GM18502 (cell line): Measurements from ENCODE around the gene VMP1.
"Not testable (repeated sequence)": the region's sequence is repeated elsewhere in the genome, so short reads cannot be mapped to it uniquely, and the experiment has no call there.

ENCODE experiments used
- ATAC-seq: cut with Tn5 transposase; IDR thresholded peaks from one replicate; pipeline ENCODE4 v1.9.1; 2021; ENCODE audit warnings: mild to moderate bottlenecking; ENCODE audit not compliant: unreplicated experiment, poor library complexity

VMP1 gene

DNA sequence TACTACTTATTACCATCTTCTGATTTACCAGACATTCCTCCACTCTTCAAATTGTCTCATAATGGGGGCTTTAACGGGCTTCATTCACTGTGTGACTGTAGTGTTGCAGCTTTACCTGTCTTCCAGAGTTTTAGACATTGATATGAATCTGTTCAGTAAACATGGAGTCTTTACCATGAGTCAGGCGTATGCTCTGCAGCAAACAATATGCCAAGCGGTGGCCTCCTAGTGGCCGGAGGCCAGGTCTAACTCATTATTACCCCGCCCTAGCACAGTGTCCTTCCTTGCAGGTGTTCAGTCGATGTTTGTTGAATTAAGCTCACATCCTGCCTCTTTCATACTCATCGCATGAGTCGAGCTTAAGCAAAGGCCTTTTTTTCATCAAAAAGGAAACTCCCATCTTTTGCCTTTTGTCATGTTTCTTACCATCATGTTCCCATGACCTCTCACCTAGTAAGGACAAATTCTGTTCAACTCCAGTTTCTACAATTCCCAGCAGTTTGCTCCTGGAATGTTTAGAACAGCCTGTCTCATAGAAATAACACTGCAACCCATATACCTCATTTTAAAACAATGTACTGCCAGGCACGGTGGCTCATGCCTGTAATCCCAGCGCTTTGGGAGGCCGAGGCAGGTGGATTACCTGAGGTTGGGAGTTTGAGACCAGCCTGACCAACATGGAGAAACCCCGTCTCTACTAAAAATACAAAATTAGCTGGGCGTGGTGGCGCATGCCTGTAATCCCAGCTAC lies 145.9 kb downstream of the VMP1 start:
- no peak for ATAC-seq

DNA sequence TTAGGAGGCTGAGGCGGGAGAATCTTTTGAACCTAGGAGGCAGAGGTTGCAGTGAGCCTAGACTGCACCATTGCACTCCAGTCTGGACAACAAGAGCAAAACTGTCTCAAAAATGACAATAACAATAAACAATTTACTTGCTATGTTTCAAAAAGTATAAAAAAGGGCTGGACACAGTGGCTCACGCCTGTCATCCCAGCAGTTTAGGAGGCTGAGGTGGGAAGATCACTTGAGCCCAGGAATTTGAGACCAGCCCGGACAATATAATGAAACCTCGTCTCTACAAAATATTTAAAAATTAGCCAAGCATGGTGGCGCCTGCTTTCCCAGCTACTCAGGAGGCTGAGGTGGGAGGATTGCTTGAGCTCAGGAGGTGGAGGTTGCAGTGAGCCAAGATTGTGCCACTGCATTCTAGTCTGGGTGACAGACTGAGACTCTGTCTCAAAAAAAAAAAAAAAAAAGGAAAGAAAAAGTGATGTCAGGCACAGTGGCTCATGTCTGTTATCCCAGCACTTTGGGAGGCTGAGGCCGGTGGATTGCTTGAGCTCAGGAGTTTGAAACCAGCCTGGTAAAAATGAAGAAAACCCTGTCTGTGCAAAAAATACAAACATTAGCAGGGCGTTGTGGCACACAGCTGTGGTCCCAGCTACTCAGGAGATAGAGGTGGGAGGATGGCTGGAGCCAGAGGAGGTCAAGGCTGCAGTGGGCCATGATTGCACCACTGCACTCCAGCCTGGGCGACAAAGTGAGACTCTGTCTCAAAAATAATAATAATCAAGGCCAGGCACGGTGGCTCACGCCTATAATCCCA lies 146.7 kb downstream of the VMP1 start:
- not testable (repeated sequence) for ATAC-seq

DNA sequence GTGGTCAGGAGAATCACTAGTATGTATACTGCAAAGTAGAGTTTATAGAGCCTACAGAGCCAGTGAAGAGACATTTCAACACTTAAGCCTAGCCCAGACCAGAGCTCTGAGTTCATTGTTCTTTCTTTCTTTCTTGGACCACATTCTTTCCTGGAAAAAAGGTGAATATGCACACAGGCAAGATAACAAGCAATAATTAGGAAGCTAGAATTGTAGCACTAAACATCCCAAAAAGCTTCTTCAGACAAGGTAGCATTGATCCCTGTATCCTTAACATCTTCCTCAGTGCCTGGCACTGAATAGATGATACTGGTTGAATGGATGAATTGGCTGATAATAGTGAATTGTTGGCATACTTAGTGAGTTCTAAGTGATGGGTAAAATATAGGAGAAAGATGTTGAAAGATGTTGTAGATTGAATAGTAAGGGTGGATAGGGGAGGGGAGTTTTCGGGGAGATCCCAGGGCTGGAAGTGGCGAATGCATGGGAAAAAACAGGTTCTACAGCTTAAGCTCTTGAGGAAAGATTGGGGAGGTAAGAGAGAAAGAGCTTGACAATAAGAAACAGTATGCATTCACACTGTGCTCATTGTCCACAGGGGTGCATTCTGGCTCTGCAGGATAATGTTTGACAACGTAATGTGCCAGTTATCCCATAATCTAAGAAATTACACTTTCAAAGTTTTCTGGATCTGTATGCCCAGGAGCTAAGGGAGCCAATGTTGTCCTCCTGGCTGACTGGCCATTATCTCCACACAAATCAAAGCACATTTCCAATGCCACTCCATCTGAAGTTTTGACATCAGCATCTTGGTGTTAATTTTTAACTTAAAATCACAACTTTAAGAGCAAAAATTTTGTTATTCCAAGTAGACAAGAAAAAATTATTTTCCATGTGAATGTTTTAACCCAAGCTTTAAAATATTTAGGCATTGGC lies 149.7 kb downstream of the VMP1 start:
- ATAC-seq: no peak

DNA sequence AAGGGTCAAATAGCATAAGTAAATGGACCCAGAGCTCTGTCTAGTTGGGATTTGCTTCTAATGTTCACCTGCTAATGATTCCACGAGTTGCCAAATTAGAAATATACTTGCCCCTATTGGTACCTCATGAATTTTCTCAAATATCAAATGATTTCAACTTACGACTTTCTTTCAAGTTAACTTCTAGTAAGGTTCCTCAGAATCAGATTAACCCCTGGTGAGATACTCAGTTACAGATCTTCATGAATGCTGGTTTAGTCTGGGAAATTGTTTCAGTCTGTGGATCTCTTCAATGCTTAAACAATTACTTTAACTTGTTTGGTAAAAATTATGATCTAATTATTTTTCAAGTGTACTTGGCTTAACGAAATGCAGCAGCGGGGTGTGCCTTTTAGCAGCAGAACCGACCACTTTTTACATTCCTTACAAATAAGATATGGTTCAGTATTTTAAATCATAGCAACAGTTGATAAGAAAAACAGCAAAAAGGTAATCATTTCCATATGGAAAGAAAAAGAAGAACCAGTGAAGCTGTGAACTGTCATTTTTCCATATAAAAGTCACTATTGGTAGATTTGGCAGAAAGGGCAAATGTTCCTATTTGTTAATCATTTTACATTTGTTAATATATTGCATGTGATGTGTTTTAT lies 150.8 kb downstream of the VMP1 start:
- no peak for ATAC-seq

DNA sequence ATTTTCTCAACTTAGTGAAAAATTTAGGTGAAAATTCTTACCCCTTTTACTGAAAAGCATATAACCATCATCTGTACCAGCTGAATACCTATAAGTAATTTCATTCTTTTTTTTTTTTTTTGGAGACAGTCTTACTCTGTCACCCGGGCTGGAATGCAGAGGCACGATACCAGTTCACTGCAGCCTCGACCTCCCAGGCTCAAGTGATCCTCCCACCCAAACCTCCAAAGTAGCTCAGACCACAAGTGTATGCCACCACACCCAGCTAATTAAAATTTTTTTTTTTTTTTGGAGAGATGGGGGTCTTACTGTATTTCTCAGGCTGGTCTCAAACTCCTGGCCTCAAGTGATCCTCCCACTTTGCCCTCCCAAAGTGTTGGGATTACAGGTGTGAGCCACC lies 151.5 kb downstream of the VMP1 start:
- no peak for ATAC-seq

DNA sequence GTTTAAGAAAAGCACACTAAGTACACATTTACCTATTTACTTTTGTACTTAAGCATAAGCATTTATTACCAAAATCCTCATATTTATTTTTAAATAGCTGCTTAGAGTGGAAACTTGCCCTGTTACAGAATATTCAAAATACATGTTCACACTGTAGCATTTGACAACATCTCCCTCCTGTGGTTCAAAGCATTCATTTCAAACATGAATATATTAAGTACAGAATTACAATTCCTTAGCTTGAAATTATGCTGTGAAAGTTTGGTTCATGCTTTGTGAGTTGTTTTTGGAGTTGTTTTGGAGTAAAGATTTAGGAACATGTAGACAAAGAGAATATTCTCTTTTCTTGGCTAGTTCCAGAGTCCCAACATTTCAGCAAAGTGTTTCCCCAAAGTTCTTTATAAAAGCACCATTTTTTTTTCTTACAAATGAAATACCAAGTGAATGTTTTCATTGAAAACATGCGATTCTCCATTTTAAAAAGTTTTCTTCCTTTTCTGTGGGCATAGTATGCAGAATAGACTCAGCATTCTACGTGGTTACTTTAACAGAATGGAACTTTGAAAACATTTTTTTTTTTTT lies 152.1 kb downstream of the VMP1 start:
- ATAC-seq: no peak

DNA sequence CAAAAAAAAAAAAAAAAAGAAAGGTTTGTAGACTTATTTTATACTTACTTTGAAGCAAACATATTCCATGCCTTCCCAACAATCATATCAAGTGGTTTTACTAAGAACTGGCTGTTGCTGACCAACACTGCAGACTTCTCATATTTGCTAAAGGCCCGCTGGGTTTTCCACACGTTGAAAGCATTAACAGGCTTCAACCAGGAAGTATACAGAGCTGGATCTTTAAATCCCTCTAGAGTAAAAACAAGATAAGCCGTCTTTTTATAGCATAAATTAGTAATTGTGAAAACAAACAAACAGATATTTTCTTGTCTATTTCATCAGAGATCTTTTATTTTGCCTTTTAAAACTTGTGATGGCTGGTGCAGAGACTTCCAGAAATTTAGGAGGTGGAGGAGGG lies 156.2 kb downstream of the VMP1 start:
- no peak for ATAC-seq

DNA sequence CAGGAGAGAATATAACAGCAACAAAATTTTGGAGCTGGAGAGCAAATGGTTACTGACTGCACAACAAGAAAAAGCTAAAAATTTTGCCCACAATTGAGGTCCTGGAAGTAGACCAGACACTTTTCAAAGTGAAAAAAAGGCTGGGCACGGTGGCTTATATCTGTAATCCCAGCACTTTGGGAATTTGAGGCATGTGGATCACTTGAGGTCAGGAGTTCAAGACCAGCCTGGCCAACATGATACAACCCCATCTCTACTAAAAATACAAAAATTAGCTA lies 162.4 kb downstream of the VMP1 start:
- no peak for ATAC-seq

DNA sequence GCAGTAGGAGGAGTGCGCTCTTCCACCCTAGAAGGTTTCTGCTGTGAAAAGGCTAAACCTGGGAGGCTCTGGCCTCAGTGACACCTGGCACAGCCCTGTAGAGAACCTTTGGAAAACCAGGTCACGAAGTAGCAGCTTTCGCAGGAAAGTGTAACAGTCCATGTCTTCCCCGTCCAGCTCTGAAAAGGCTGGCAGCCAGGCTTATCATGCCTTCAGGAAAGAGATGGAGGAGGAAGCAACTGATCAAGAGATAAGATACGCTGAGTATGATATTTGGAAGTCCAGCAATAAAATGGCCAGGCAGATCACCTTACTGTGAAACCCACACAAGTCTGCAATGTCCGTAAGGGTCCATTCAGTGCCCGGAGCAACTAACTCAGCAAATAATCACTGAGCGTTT lies 163.0 kb downstream of the VMP1 start:
- no peak for ATAC-seq

DNA sequence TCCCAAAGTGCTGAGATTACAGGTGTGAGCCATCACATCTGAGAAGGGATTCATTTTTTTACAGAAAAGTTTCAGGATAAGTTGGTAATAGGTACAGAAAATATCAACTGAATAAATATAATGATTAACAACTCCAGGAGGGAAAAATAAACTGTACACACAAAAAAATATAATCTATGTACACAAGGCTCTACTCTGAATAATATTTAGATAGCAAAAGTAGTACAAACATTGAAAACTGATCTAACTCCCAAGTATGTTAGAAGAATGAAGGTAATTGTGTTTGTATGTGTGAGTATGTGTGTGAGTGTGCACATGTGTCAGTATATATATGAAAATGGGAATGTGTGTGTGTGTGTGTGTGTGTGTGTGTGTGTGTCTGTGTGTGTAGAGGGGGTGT lies 164.9 kb downstream of the VMP1 start:
- ATAC-seq: no peak

DNA sequence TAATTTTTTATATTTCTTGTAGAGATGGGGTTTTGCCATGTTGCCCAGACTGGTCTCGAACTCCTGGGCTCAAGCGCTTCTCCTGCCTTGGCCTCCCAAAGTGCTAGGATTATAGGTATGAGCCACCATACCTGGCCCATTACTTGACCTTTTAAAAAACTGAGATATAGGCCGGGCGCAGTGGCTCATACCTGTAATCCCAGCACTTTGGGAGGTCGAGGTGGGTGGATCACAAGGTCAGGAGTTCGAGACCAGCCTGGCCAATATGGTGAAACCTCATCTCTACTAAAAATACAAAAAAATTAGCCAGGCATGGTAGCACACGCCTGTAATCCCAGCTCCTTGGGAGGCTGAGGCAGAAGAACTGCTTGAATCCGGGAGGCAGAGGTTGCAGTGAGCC lies 166.0 kb downstream of the VMP1 start:
- ATAC-seq: not testable (repeated sequence)

DNA sequence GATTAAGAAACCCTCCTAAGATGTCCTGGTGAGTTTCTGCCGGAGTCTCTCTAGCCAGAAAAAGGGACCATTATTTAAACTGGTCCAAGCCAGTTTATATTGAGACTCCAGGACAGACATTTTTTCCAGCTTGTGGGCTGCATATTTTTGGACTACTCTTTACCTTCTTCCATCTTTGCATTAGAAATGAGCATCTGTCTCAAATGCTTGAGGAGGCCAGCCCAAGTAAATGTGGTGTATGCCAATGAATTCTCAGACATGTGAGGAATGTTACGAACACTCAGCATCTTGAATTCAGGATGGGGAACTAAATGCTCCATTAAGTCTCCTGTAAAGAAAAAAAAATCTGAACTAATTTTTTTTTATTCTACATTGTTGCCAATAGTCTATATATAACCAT lies 166.9 kb downstream of the VMP1 start:
- ATAC-seq: no peak

DNA sequence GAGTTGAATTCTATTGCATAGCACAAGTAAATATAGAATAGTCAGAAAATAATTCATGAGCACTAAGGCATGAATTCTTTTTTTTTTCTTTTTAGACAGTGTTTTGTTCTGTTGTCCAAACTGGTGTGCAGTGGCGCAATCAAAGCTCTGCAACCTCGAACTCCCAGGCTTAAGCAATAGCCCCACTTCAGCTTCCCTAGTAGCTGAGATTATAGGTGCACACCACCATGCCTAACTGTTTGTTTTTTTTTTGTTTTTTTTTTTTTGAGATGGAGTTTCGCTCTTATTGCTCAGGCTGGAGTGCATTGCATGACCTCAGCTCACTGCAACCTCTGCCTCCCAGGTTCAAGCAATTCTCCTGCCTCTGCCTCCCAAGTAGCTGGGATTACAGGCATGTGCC lies 168.7 kb downstream of the VMP1 start:
- ATAC-seq: no peak

DNA sequence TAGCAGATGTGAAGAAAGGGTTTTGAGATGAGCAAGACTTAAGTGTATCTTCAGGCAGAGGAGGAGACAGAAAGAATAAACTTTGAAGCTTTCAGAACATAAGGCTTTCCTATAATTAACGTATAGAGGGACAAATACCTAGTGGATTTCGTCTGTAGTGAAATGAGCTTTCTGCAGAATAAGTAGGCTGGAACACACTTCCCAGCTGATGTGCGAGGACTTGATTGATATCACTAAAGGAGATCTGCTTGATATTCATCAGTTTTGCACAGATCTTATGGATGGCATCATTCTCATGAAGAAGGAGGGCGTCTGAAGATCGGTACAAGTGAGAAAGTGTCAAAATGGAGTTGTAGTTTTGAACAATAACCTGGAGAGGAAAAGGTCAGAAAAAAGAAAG lies 170.5 kb downstream of the VMP1 start:
- ATAC-seq: no peak

DNA sequence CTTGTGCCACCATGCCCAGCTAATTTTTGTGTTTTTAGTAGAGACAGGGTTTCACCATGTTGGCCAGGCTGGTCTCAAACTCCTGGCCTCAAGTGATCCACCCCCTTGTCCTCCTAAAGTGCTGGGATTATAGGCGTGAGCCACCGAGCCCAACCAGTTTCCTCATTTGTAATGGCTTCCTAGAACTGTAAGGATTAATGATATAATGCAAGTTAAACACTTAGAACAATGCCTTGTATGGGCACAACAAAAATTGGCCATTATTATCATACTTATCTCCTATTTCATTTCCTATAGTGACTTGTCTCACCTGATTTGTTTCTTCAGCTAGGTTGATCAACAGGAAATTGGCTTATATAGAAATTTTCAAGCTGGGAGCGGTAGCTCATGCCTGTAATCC lies 171.2 kb downstream of the VMP1 start:
- ATAC-seq: no peak

DNA sequence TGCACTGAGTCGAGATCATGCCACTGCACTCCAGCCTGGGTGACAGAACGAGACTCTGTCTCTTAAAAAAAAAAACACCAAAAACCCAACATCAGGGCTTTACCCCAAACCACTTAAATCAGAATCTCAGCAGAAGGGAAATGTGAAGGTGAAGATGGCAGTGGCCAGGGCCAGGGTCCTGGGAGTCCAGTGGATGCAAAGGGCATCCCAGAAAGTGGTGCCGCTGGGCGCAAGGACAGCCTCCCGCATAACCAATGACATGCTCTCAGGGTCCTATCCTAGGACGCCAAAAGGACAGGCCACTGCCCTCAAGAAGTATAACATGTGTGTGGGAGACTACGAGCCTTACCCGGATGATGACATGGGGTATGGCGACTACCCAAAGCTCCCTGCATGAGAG lies 177.4 kb downstream of the VMP1 start:
- ATAC-seq: no peak

DNA sequence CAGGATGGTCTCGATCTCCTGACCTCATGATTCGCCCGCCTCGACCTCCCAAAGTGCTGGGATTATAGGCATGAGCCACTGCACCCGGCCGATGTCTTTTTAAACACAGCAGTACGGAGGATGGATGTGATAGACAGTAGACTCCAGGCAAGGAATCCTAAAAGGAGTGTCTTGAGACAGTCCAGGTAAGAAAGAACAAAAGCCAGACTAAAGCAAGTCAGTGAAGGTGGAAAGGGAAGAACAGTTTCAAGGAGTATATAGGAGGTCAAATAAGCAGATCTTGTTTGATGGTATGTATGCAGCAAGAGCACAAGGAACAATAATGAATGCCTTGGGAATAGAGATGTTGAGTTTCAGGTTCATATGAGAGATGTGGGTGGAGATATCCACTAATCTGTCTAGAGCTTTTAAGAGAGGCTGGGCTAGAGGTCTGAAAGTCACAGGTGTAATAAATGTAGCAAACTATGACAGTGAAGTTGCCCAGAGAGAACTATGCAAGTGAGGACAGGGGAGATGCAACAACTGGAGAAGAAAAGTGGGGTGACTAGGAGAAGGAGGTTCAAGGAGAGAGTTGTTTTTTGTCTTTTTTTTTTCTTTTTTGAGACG lies 180.8 kb downstream of the VMP1 start:
- ATAC-seq: no peak

DNA sequence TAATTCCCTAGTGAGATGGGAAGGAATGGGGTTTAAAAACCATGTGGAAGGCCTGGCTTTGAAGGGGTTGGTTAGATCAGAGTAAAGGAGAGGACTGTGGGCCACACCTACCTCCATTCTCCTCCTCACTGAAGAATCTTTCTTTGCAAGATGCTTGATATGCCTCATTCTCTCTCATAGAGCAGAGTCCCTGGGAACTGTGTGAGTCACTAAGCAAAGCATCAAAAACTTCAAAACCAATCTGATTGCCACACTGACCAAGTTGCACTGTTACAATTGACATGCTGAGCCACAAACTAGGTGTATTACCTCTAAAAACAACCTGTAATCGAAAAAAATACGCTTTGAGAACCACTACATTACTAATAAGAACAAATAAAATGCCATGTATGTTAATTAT lies 183.3 kb downstream of the VMP1 start:
- no peak for ATAC-seq
